WERI-Rb-1 (cell line): ENCODE measurements around the gene PTPN11.

ENCODE experiments used
- DNase-seq: peaks from one replicate; pipeline ENCODE4 v3.0.0-alpha.2; 2020
- H3K27ac ChIP-seq: fragments of 250-450 bp; sonication (Bioruptor Pico); 2 replicates; pipeline ENCODE4 v1.5.1; 2020; ENCODE audit warnings: mild to moderate bottlenecking, moderate library complexity
- H3K27me3 ChIP-seq: fragments of 250-450 bp; sonication (Bioruptor Pico); 2 replicates; pipeline ENCODE4 v1.5.1; 2021; ENCODE audit warnings: mild to moderate bottlenecking, low read depth, moderate library complexity; ENCODE audit not compliant: insufficient read depth, severe bottlenecking
- H3K36me3 ChIP-seq: fragments of 250-450 bp; sonication (Bioruptor Pico); 2 replicates; pipeline ENCODE4 v1.5.1; 2020; ENCODE audit warnings: mild to moderate bottlenecking, moderate library complexity
- H3K4me3 ChIP-seq: 2 replicates; pipeline ENCODE4 v1.5.1; 2011; ENCODE audit warnings: low read depth, mild to moderate bottlenecking, control low read depth, low read length
- H3K9me3 ChIP-seq: fragments of 250-450 bp; sonication (Bioruptor Pico); 2 replicates; pipeline ENCODE4 v1.5.1; 2021; ENCODE audit warnings: mild to moderate bottlenecking, moderate library complexity; ENCODE audit not compliant: severe bottlenecking
- TF ChIP-seq, protein P1 (sequence below): IDR thresholded peaks from 2 replicates; pipeline ENCODE4 v1.5.1; 2011; ENCODE audit warnings: low read depth, mild to moderate bottlenecking, control low read depth, inconsistent platforms, low read length

Gene PTPN11

DNA sequence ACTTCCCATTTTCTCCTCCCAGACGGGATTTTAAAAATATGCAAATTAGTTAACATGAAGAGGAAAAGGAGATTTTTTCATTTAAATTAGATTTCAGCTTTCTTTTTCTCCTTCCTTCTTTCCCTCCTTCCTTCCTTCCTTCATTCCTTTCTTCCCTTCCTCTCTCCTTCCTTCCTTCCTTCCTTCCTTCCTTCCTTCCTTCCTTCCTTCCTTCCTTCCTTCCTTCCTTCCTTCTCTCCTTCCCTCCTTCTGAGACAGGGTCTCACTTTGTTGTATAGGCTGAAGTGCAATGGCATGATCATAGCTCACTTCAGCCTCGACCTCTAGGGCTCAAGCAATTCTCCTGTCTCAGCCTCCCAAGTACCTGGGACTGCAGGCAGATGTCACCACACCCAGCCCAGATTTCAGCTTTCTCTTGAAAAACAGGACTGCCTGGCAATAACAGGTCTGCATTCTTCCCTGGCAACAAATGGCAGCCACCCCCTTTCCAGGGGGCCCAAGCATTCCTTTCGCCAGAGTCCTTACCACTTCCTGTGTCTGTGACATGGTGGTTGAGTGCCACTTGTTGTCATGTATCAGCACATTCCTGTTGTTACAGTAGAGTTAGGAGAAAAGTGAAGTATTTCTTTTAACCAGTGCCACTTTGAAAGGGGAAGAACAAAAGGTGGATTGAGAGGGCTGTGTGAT, 119.1 kb downstream of the PTPN11 start:
- TF ChIP-seq, protein P1, sequence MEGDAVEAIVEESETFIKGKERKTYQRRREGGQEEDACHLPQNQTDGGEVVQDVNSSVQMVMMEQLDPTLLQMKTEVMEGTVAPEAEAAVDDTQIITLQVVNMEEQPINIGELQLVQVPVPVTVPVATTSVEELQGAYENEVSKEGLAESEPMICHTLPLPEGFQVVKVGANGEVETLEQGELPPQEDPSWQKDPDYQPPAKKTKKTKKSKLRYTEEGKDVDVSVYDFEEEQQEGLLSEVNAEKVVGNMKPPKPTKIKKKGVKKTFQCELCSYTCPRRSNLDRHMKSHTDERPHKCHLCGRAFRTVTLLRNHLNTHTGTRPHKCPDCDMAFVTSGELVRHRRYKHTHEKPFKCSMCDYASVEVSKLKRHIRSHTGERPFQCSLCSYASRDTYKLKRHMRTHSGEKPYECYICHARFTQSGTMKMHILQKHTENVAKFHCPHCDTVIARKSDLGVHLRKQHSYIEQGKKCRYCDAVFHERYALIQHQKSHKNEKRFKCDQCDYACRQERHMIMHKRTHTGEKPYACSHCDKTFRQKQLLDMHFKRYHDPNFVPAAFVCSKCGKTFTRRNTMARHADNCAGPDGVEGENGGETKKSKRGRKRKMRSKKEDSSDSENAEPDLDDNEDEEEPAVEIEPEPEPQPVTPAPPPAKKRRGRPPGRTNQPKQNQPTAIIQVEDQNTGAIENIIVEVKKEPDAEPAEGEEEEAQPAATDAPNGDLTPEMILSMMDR, result no peak
- H3K9me3 ChIP-seq, result no peaks in the 10 kb centered on the region
- no peak for DNase-seq
- no peak overlapping the region for H3K27ac ChIP-seq
- no peaks in the 10 kb centered on the region for H3K36me3 ChIP-seq
- H3K27me3 ChIP-seq, result peaks cover 61% of the 10 kb centered on the region
- H3K4me3 ChIP-seq, result no peak overlapping the region

DNA sequence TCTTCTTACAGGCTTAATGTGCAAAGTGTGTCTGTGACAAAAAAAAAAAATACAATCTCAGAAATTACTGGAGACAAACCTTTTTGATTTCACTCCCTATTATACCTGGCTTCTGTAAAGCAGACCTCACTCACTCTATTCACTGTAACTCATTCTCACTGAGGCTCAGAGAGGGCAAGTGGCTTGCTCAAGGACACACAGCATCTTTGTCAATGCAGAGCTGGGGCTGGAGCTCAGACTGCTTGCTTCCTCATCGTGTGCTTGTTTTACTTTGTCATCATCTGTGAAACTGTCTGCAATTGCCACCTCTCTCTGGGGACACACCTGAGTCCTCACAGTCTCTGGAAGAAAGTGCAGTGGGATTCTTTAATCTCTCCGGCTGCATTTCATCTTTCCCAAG, 120.0 kb downstream of the PTPN11 start:
- TF ChIP-seq, protein P1, result no peak
- Histone ChIP-seq H3K36me3 (no peaks in the 10 kb centered on the region), H3K4me3 (no peak overlapping the region), H3K9me3 (no peaks in the 10 kb centered on the region), H3K27me3 (peaks cover 62% of the 10 kb centered on the region), H3K27ac (no peak overlapping the region)
- DNase-seq, result no peak

DNA sequence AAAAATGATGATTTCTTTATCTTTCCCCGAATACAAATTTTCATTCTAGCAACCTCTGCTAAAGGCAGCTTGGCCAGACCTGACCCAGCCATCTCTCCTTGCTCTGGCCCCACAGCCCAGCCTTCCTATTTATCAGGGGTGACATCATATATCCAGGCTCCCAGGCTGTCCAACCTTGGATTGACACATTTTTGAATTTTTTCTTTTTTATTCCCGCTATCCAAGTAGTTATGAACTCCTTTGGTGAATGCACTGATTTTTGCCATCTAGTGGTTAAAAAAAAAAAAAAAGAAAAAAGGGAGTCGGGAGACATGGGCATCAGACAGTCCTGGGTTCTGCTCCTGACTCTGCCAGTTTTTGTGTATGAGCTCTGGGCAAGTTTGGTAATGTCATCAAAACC, 120.5 kb downstream of the PTPN11 start:
- H3K36me3 ChIP-seq, result no peaks in the 10 kb centered on the region
- TF ChIP-seq, protein P1, result 0 out of 2 replicates have a peak, but pooled peaks have one; percentile 2
- H3K27me3 ChIP-seq, result peaks cover 66% of the 10 kb centered on the region
- peaks cover 2% of the 10 kb centered on the region for H3K9me3 ChIP-seq
- H3K27ac ChIP-seq, result no peak overlapping the region
- H3K4me3 ChIP-seq, result no peak overlapping the region
- DNase-seq, result no peak

DNA sequence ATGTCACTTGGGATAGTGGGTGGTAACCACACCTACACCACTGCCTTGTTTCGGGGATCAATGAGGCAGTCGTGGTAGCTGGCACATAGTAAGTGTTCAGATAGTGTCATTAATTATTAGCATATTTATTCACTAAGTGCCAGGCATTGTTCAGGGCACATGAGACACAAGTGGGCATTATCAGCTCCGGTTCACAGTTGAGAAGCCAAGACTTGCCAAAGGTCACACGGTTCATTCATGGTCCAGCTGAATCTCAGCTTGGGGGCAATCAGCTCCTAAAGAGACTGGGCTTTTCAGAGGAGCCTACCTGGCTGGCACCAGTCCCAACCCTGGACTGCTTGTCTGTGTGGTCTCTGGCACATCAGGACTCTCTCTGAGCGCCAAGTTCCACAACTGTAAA, 121.3 kb downstream of the PTPN11 start:
- peaks cover 66% of the 10 kb centered on the region for H3K27me3 ChIP-seq
- H3K36me3 ChIP-seq, result no peaks in the 10 kb centered on the region
- no peak for DNase-seq
- TF ChIP-seq, protein P1, result no peak
- peaks cover 3% of the 10 kb centered on the region for H3K9me3 ChIP-seq
- H3K4me3 ChIP-seq, result no peak overlapping the region
- no peak overlapping the region for H3K27ac ChIP-seq

DNA sequence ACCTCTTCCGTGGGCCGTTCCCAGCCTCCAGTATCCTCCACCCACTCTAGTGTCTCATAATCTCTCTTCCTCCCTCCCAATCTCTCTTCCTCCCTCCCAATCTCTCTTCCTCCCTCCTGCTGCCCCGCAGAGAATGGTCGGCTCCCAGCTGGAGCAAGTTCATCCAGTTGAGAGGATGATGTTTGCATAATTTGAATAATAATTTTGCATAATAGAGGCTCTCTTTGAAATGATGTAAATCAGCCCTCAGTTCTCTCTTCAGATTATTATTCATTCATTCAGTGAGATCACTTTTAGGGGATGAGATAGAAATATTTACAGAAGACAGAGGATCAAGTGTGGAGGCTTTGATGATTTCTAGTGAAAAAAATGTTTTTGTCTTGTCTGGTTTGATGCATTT, 125.0 kb downstream of the PTPN11 start:
- no peak for DNase-seq
- Histone ChIP-seq H3K27me3 (peaks cover 63% of the 10 kb centered on the region), H3K4me3 (no peak overlapping the region), H3K9me3 (peaks cover 3% of the 10 kb centered on the region), H3K36me3 (no peaks in the 10 kb centered on the region), H3K27ac (no peak overlapping the region)
- TF ChIP-seq, protein P1, result no peak

DNA sequence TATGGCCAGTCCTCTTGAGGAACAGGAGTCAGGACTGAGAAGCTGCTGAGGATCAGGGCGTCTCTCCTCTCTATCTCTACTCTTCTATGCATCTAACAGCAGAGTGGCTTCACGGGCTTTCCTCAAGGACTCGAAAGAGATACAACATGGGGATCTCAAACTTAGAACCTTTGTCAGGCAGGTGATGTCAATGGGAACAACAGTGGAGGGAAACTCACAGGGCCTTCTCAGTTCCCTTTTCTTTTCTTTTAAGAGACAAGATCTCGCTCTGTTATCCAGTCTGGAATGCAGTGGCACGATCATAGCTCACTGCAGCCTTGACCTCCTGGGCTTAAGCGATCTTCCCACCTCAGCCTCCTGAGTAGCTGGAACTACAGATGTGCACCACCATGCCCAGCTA, 127.6 kb downstream of the PTPN11 start:
- Histone ChIP-seq H3K36me3 (no peaks in the 10 kb centered on the region), H3K27ac (no peak overlapping the region), H3K9me3 (peaks cover 3% of the 10 kb centered on the region), H3K4me3 (no peak overlapping the region), H3K27me3 (peaks cover 68% of the 10 kb centered on the region)
- DNase-seq, result no peak
- TF ChIP-seq, protein P1, result no peak
